Spleen (tissue), 7 donors: ENCODE measurements around the gene TBRG1.

Source experiments
- CTCF ChIP-seq, 11 experiments: fragments of 200-600 bp in 7 of 11; fragments of 450-650 bp in 4 of 11; sonication (generic) in 4 of 11; IDR thresholded peaks in 8 of 11; conservative IDR thresholded peaks in 3 of 11; 1 replicate in 7 of 11; 2 replicates in 4 of 11; pipeline versions ENCODE4 v1.4.0 to v1.8.0; 2016 to 2021; ENCODE audit warnings: antibody characterized with exemption in 11 of 11, inconsistent platforms in 4 of 11, mild to moderate bottlenecking in 1 of 11
- POLR2AphosphoS5 ChIP-seq, 3 donors: sonication (generic); formaldehyde crosslinking; IDR thresholded peaks; one replicate each; pipeline ENCODE4 v1.5.1; 2017; ENCODE audit warnings: antibody characterized with exemption in 3 of 3
- donor health status: DM: no; HTN: no; CAD: no; lungs with moderate emphysema.
- donor health status: DM: no; HTN: no; CAD: no.
- donor health status: DM: no; HTN: no; CAD: no.

- TF ChIP-seq CTCF (IDR thresholded peaks at IDR 0.05 in 8 of 11, conservative IDR thresholded peaks at IDR 0.05 in 3 of 11) (no peak), POLR2AphosphoS5 (IDR thresholded peaks at IDR 0.05) (no peak)
Observed at GRCh38 chr11:124643042-124643604, 20.5 kb downstream of the TBRG1 start.
